ENCODE results near the gene KDM8. TPM values are rescaled to one million over a fixed set of nuclear protein-coding genes. Genes with fewer than 3 reads are reported as not detected.

KDM8 gene
- total and polyA plus RNA-seq, 4 donors, result 4.6 to 198 (median 97.7) TPM

DNA sequence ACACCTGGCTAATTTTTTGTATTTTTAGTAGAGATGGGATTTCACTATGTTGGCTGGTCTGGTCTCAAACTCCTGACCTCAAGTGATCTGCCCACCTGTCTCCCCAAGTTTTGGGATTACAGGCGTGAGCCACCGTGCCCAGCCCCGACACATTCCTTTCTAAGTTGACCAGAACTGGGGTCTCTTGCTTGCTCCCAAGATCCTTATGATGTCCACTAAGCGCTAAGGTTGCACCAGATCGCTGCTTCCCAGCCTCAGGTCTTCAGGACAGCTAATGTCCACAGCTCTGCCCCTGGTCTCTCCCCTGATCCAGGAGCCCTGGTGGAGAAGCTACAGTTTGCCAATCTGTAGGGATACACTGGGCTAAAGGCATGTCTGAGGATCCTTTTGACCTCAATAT lies 35.7 kb downstream of the KDM8 start:
- Histone ChIP-seq H3K27me3 (ENCODE audit: control insufficient read depth in 4 of 4, insufficient read depth in 4 of 4, low read length in 3 of 4) (no peaks in the 10 kb centered on the region), H3K27ac (ENCODE audit: low read depth in 1 of 2, low read length in 2 of 2) (no peak overlapping the region), H3K36me3 (ENCODE audit: control insufficient read depth in 4 of 4, insufficient read depth in 3 of 4, low read depth in 1 of 4, low read length in 3 of 4) (no peaks in the 10 kb centered on the region), H3K9ac (ENCODE audit: low read depth in 1 of 2, low read length in 2 of 2) (no peak overlapping the region), H3K9me3 (ENCODE audit: control insufficient read depth in 4 of 4, low read length in 3 of 4) (no peaks in the 10 kb centered on the region), H3K4me3 (ENCODE audit: low read depth in 1 of 3, low read length in 3 of 3) (no peak overlapping the region), H3K4me1 (ENCODE audit: control insufficient read depth in 4 of 4, insufficient read depth in 4 of 4, low read length in 3 of 4) (peaks cover 2 to 17% (median 4%) of the 10 kb centered on the region in 4 donors)
- over 99% methylated on average over 5 of the region's 5 CpGs for WGBS
- DNase-seq (ENCODE audit: low spot score), result no peak
- TF ChIP-seq HNF4A (conservative IDR thresholded peaks at IDR 0.05), result no peak
- TF ChIP-seq, protein P1, sequence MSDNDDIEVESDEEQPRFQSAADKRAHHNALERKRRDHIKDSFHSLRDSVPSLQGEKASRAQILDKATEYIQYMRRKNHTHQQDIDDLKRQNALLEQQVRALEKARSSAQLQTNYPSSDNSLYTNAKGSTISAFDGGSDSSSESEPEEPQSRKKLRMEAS (IDR thresholded peaks at IDR 0.05), result no peak
- TF ChIP-seq GABPA (IDR thresholded peaks at IDR 0.05 in 1 of 2, conservative IDR thresholded peaks at IDR 0.05 in 1 of 2), result no peak
- TF ChIP-seq RXRA (IDR thresholded peaks at IDR 0.05), result no peak
- no peak for TF ChIP-seq HNF4G (IDR thresholded peaks at IDR 0.05)
- TF ChIP-seq, protein P2, sequence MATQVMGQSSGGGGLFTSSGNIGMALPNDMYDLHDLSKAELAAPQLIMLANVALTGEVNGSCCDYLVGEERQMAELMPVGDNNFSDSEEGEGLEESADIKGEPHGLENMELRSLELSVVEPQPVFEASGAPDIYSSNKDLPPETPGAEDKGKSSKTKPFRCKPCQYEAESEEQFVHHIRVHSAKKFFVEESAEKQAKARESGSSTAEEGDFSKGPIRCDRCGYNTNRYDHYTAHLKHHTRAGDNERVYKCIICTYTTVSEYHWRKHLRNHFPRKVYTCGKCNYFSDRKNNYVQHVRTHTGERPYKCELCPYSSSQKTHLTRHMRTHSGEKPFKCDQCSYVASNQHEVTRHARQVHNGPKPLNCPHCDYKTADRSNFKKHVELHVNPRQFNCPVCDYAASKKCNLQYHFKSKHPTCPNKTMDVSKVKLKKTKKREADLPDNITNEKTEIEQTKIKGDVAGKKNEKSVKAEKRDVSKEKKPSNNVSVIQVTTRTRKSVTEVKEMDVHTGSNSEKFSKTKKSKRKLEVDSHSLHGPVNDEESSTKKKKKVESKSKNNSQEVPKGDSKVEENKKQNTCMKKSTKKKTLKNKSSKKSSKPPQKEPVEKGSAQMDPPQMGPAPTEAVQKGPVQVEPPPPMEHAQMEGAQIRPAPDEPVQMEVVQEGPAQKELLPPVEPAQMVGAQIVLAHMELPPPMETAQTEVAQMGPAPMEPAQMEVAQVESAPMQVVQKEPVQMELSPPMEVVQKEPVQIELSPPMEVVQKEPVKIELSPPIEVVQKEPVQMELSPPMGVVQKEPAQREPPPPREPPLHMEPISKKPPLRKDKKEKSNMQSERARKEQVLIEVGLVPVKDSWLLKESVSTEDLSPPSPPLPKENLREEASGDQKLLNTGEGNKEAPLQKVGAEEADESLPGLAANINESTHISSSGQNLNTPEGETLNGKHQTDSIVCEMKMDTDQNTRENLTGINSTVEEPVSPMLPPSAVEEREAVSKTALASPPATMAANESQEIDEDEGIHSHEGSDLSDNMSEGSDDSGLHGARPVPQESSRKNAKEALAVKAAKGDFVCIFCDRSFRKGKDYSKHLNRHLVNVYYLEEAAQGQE (IDR thresholded peaks at IDR 0.05), result no peak
- TF ChIP-seq TAF1 (conservative IDR thresholded peaks at IDR 0.05), result no peak
- no peak for TF ChIP-seq EGR1 (IDR thresholded peaks at IDR 0.05; ENCODE audit: low read depth in 2 of 2)
- no peak for TF ChIP-seq YY1 (IDR thresholded peaks at IDR 0.05)
- no peak for TF ChIP-seq RAD21 (IDR thresholded peaks at IDR 0.05)
- TF ChIP-seq FOXA2 (IDR thresholded peaks at IDR 0.05), result no peak
- TF ChIP-seq ZBTB33 (IDR thresholded peaks at IDR 0.05), result no peak
- no peak for TF ChIP-seq CTCF (IDR thresholded peaks at IDR 0.05; ENCODE audit: low read depth, low read length, missing input control)
- TF ChIP-seq SP1 (IDR thresholded peaks at IDR 0.05), result no peak
- no peak for TF ChIP-seq FOXA1 (IDR thresholded peaks at IDR 0.05)
- no peak for TF ChIP-seq JUND (IDR thresholded peaks at IDR 0.05)
- TF ChIP-seq NR2F2 (IDR thresholded peaks at IDR 0.05), result no peak
